ENCODE data around the gene SPEG.
A peak's percentile ranks its signal among the peaks of the same experiment; 100 is the strongest.

Gene SPEG

GRCh38 chr2:219415580-219416234 lies 18.9 kb upstream of the SPEG start:
- ATAC-seq (no peak), DNase-seq (ENCODE audit: low spot score in 2 of 2) (no peak)
- H3K4me1 Mint-ChIP-seq = no peaks in the 10 kb centered on the region
- H3K36me3 Mint-ChIP-seq = no peaks in the 10 kb centered on the region
- H3K4me3 Mint-ChIP-seq = no peak overlapping the region
- H3K27ac Mint-ChIP-seq = no peak overlapping the region
- no peaks in the 10 kb centered on the region for H3K9me3 Mint-ChIP-seq

GRCh38 chr2:219416235-219416602 lies 18.4 kb upstream of the SPEG start:
- no peaks in the 10 kb centered on the region for H3K9me3 Mint-ChIP-seq
- H3K4me1 Mint-ChIP-seq = no peaks in the 10 kb centered on the region
- ATAC-seq (peak; percentile 8), DNase-seq (ENCODE audit: low spot score in 2 of 2) (no peak)
- H3K36me3 Mint-ChIP-seq = no peaks in the 10 kb centered on the region
- no peak overlapping the region for H3K27ac Mint-ChIP-seq
- H3K4me3 Mint-ChIP-seq = no peak overlapping the region

GRCh38 chr2:219416938-219417337 lies 17.7 kb upstream of the SPEG start:
- no peak overlapping the region for H3K27ac Mint-ChIP-seq
- no peaks in the 10 kb centered on the region for H3K9me3 Mint-ChIP-seq
- no peaks in the 10 kb centered on the region for H3K36me3 Mint-ChIP-seq
- H3K4me3 Mint-ChIP-seq = no peak overlapping the region
- no peak for DNase-seq (ENCODE audit: low spot score in 2 of 2)
- no peaks in the 10 kb centered on the region for H3K4me1 Mint-ChIP-seq
- ATAC-seq = no peak

- H3K4me3 Mint-ChIP-seq = no peak overlapping the region
Measured at GRCh38 chr2:219417374-219417773, 17.3 kb upstream of the SPEG start.

GRCh38 chr2:219418155-219419011 lies 16.3 kb upstream of the SPEG start, which contains the start of gene DES:
DES (plus strand) TSS chr2:219418377; CDS start chr2:219418463, 86 bp downstream.
- H3K4me3 Mint-ChIP-seq = no peak within 1 kb of the TSS
- H3K36me3 Mint-ChIP-seq = no peaks in the 10 kb centered on the region
- DNase-seq (ENCODE audit: low spot score in 2 of 2) (no peak), ATAC-seq (no peak)
- H3K4me1 Mint-ChIP-seq = no peaks in the 10 kb centered on the region
- no peak within 1 kb of the TSS for H3K27ac Mint-ChIP-seq
- H3K9me3 Mint-ChIP-seq = no peaks in the 10 kb centered on the region

More at GRCh38 chr2:219417374-219417773, 17.3 kb upstream of the SPEG start:
- no peaks in the 10 kb centered on the region for H3K4me1 Mint-ChIP-seq
- H3K9me3 Mint-ChIP-seq = no peaks in the 10 kb centered on the region
- H3K36me3 Mint-ChIP-seq = no peaks in the 10 kb centered on the region
- ATAC-seq (no peak), DNase-seq (ENCODE audit: low spot score in 2 of 2) (no peak)
- no peak overlapping the region for H3K27ac Mint-ChIP-seq

- Mint-ChIP-seq H3K4me3 (no peak overlapping the region), H3K9me3 (no peaks in the 10 kb centered on the region), H3K27ac (no peak overlapping the region)
Measured at GRCh38 chr2:219419012-219419324, 15.7 kb upstream of the SPEG start.

GRCh38 chr2:219419331-219420197 lies 15.1 kb upstream of the SPEG start:
- no peaks in the 10 kb centered on the region for H3K4me1 Mint-ChIP-seq
- no peak for ATAC-seq
- H3K36me3 Mint-ChIP-seq = no peaks in the 10 kb centered on the region
- H3K4me3 Mint-ChIP-seq = no peak overlapping the region
- H3K27ac Mint-ChIP-seq = no peak overlapping the region
- DNase-seq (ENCODE audit: low spot score in 2 of 2) = no peak
- H3K9me3 Mint-ChIP-seq = no peaks in the 10 kb centered on the region

More at GRCh38 chr2:219419012-219419324, 15.7 kb upstream of the SPEG start:
- Mint-ChIP-seq H3K4me1 (no peaks in the 10 kb centered on the region), H3K36me3 (no peaks in the 10 kb centered on the region)
- no peak for ATAC-seq
- DNase-seq (ENCODE audit: low spot score in 2 of 2) = no peak

- ATAC-seq = no peak
- no peaks in the 10 kb centered on the region for H3K36me3 Mint-ChIP-seq
- no peak for DNase-seq (ENCODE audit: low spot score in 2 of 2)
- H3K4me3 Mint-ChIP-seq = no peak overlapping the region
- no peak overlapping the region for H3K27ac Mint-ChIP-seq
- no peaks in the 10 kb centered on the region for H3K9me3 Mint-ChIP-seq
- H3K4me1 Mint-ChIP-seq = no peaks in the 10 kb centered on the region
Measured at GRCh38 chr2:219420687-219421086, 14.0 kb upstream of the SPEG start.

GRCh38 chr2:219421323-219421722 lies 13.3 kb upstream of the SPEG start:
- no peak for ATAC-seq
- H3K4me1 Mint-ChIP-seq = no peaks in the 10 kb centered on the region

GRCh38 chr2:219422952-219423534 lies 11.6 kb upstream of the SPEG start:
- Mint-ChIP-seq H3K4me1 (no peaks in the 10 kb centered on the region), H3K36me3 (no peaks in the 10 kb centered on the region), H3K4me3 (no peak overlapping the region), H3K9me3 (no peaks in the 10 kb centered on the region), H3K27ac (no peak overlapping the region)
- DNase-seq (ENCODE audit: low spot score in 2 of 2) (no peak), ATAC-seq (no peak)

More at GRCh38 chr2:219421323-219421722, 13.3 kb upstream of the SPEG start:
- Mint-ChIP-seq H3K27ac (no peak overlapping the region), H3K9me3 (no peaks in the 10 kb centered on the region), H3K36me3 (no peaks in the 10 kb centered on the region), H3K4me3 (no peak overlapping the region)
- DNase-seq (ENCODE audit: low spot score in 2 of 2) = no peak

GRCh38 chr2:219423652-219424377 lies 10.8 kb upstream of the SPEG start:
- Mint-ChIP-seq H3K4me1 (no peaks in the 10 kb centered on the region), H3K4me3 (no peak overlapping the region), H3K36me3 (no peaks in the 10 kb centered on the region), H3K27ac (no peak overlapping the region), H3K9me3 (no peaks in the 10 kb centered on the region)
- ATAC-seq (no peak), DNase-seq (ENCODE audit: low spot score in 2 of 2) (no peak)

- DNase-seq (ENCODE audit: low spot score in 2 of 2) (no peak), ATAC-seq (peak; percentile 31)
- H3K4me3 Mint-ChIP-seq = no peak overlapping the region
- no peaks in the 10 kb centered on the region for H3K9me3 Mint-ChIP-seq
- H3K36me3 Mint-ChIP-seq = no peaks in the 10 kb centered on the region
- no peaks in the 10 kb centered on the region for H3K4me1 Mint-ChIP-seq
- no peak overlapping the region for H3K27ac Mint-ChIP-seq
Measured at GRCh38 chr2:219425238-219426067, 9.2 kb upstream of the SPEG start.

GRCh38 chr2:219426068-219426443 lies 8.6 kb upstream of the SPEG start:
- Mint-ChIP-seq H3K4me1 (no peaks in the 10 kb centered on the region), H3K4me3 (no peak overlapping the region), H3K27ac (no peak overlapping the region), H3K9me3 (no peaks in the 10 kb centered on the region), H3K36me3 (no peaks in the 10 kb centered on the region)
- DNase-seq (ENCODE audit: low spot score in 2 of 2) (no peak), ATAC-seq (peak; percentile 31)

GRCh38 chr2:219426534-219427136 lies 8.0 kb upstream of the SPEG start:
- DNase-seq (ENCODE audit: low spot score in 2 of 2) (no peak), ATAC-seq (no peak)
- no peaks in the 10 kb centered on the region for H3K4me1 Mint-ChIP-seq
- H3K27ac Mint-ChIP-seq = no peak overlapping the region
- H3K4me3 Mint-ChIP-seq = no peak overlapping the region
- no peaks in the 10 kb centered on the region for H3K9me3 Mint-ChIP-seq
- no peaks in the 10 kb centered on the region for H3K36me3 Mint-ChIP-seq
